PC-3 (cell line): ENCODE data around the gene HSH2D. TPM values are rescaled to one million over a fixed set of nuclear protein-coding genes. Genes with fewer than 3 reads are reported as not detected.

Experiments
- ATAC-seq: fragments of 200-7000 bp; cut with Tn5 transposase; 2 replicates; pipeline ENCODE4 v1.9.1; 2020; ENCODE audit warnings: mild to moderate bottlenecking, moderate library complexity
- BruUV-seq: library from RNA; stranded (reverse); fragments of 400-500 nt; replicated peaks from 2 replicates; lab custom pipeline; 2021; lab: Mats Ljungman, UMichigan
- CTCF ChIA-PET: fragments of 300-600 bp; sonication (Branson Sonifier 250); formaldehyde crosslinking; loops from one replicate; lab custom pipeline; 2022; ENCODE audit warnings: antibody characterized with exemption; lab: Charles Lee
- POLR2A ChIA-PET: fragments of 300-600 bp; sonication (Branson Sonifier 250); formaldehyde crosslinking; loops from one replicate; lab custom pipeline; 2022; ENCODE audit warnings: antibody characterized with exemption; ENCODE audit not compliant: unreplicated experiment; lab: Charles Lee
- DNase-seq: peaks from one replicate; pipeline ENCODE4 v3.0.0-alpha.2; 2015
- H2AFZ ChIP-seq: fragments of 300-600 bp; sonication (generic); 2 replicates; pipeline ENCODE4 v1.6.0; 2016; ENCODE audit warnings: antibody characterized with exemption, low read length
- H3F3A ChIP-seq: fragments of 300-600 bp; sonication (generic); one replicate; pipeline ENCODE4 v1.6.0; 2017; ENCODE audit warnings: antibody characterized with exemption, low read length, control low read depth, mild to moderate bottlenecking; ENCODE audit not compliant: unreplicated experiment
- H3K27ac ChIP-seq: fragments of 300-600 bp; sonication (generic); 2 replicates; pipeline ENCODE4 v1.5.1; 2016; ENCODE audit warnings: mild to moderate bottlenecking, low read length
- H3K27me3 ChIP-seq: fragments of 300-600 bp; sonication (generic); 2 replicates; pipeline ENCODE4 v1.6.1; 2016; ENCODE audit warnings: low read length, mixed read lengths
- H3K36me3 ChIP-seq: fragments of 300-600 bp; sonication (generic); 2 replicates; pipeline ENCODE4 v1.6.1; 2016; ENCODE audit warnings: low read depth, mixed run types, low read length, mixed read lengths
- H3K4me1 ChIP-seq: fragments of 300-600 bp; sonication (generic); 2 replicates; pipeline ENCODE4 v1.5.1; 2016; ENCODE audit warnings: low read length; ENCODE audit not compliant: insufficient read depth
- H3K4me2 ChIP-seq: fragments of 300-600 bp; sonication (generic); 2 replicates; pipeline ENCODE4 v1.6.0; 2016; ENCODE audit warnings: low read length
- H3K4me3 ChIP-seq: fragments of 300-600 bp; sonication (generic); 2 replicates; pipeline ENCODE4 v1.5.1; 2016; ENCODE audit warnings: mild to moderate bottlenecking, low read length, mixed read lengths
- H3K79me2 ChIP-seq: fragments of 300-600 bp; sonication (generic); 2 replicates; pipeline ENCODE4 v1.6.1; 2017; ENCODE audit warnings: low read length, mixed read lengths
- H3K9ac ChIP-seq: fragments of 300-600 bp; sonication (generic); 2 replicates; pipeline ENCODE4 v1.6.0; 2016; ENCODE audit warnings: mild to moderate bottlenecking, low read length
- H3K9me2 ChIP-seq: fragments of 300-600 bp; sonication (generic); replicated peaks from 2 replicates; pipeline ENCODE4 v1.6.1; 2016; ENCODE audit warnings: mixed run types, low read length, mixed read lengths
- H3K9me3 ChIP-seq: fragments of 300-600 bp; sonication (generic); 2 replicates; pipeline ENCODE4 v1.6.1; 2016; ENCODE audit warnings: low read length, mixed read lengths
- H4K20me1 ChIP-seq: fragments of 300-600 bp; sonication (generic); 2 replicates; pipeline ENCODE4 v1.6.1; 2016; ENCODE audit warnings: low read length, mixed read lengths
- EZH2 ChIP-seq: fragments of 300-600 bp; sonication (generic); IDR thresholded peaks from one replicate; pipeline ENCODE4 v1.6.1; 2017; ENCODE audit warnings: antibody characterized with exemption, mild to moderate bottlenecking, low read length; ENCODE audit not compliant: unreplicated experiment
- EZH2phosphoT487 ChIP-seq: fragments of 300-600 bp; sonication (generic); IDR thresholded peaks from 2 replicates; pipeline ENCODE4 v1.6.1; 2018; ENCODE audit warnings: mild to moderate bottlenecking, antibody characterized with exemption, low read length, borderline replicate concordance
- intact Hi-C: fragments of 100-400 bp; cut with micrococcal nuclease; formaldehyde crosslinking; loops from 2 replicates; pipeline ENCODE4 v1.9.0; 2023
- total RNA-seq: library from RNA; depleted of rRNA; stranded (reverse); fragments of >200 nt; gene quantifications from 2 replicates; pipeline ENCODE4 v1.2.3, GENCODE V29; 2014
- TF ChIP-seq, protein P1 (sequence below): fragments of 300-600 bp; sonication (generic); conservative IDR thresholded peaks from 2 replicates; pipeline ENCODE4 v1.5.1; 2017; ENCODE audit warnings: antibody characterized with exemption, low read depth, mild to moderate bottlenecking, low read length

Gene HSH2D
- total RNA-seq, 1 experiment from 2014 or later, result 14.5 TPM

DNA sequence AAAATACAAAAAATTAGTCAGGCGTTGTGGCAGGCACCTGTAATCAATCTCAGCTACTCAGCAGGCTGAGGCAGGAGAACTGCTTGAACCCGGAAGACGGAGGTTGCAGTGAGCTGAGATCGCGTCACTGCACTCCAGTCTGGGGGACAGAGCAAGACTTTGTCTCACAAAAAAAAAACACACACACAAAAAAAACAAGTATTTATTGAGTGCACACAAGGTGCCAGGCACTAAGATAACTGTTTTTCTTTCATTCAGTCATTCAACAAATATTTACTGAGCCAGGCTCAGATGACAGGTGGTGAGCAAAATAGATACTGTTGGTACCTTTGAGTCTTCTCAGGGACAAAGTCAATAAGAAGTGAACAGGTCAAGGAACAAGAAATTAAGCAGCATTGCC lies 23.6 kb downstream of the HSH2D start:
- Histone ChIP-seq H3K4me2 (no peak overlapping the region), H3K36me3 (no peaks in the 10 kb centered on the region), H3K27me3 (no peaks in the 10 kb centered on the region), H3K9me2 (no peaks in the 10 kb centered on the region), H2AFZ (no peak overlapping the region), H3K9me3 (no peaks in the 10 kb centered on the region), H3F3A (no peaks in the 10 kb centered on the region), H3K9ac (no peak overlapping the region), H3K4me3 (no peak overlapping the region), H3K79me2 (no peaks in the 10 kb centered on the region), H4K20me1 (no peaks in the 10 kb centered on the region), H3K4me1 (peaks cover 19% of the 10 kb centered on the region), H3K27ac (peak overlapping the region; percentile 49)
- POLR2A ChIA-PET, result no interaction called here
- intact Hi-C loops, result no loop called here
- ATAC-seq, result no peak
- no TSS peak for BruUV-seq
- CTCF ChIA-PET, result no interaction called here
- TF ChIP-seq EZH2 (no peak), EZH2phosphoT487 (no peak)
- TF ChIP-seq, protein P1, sequence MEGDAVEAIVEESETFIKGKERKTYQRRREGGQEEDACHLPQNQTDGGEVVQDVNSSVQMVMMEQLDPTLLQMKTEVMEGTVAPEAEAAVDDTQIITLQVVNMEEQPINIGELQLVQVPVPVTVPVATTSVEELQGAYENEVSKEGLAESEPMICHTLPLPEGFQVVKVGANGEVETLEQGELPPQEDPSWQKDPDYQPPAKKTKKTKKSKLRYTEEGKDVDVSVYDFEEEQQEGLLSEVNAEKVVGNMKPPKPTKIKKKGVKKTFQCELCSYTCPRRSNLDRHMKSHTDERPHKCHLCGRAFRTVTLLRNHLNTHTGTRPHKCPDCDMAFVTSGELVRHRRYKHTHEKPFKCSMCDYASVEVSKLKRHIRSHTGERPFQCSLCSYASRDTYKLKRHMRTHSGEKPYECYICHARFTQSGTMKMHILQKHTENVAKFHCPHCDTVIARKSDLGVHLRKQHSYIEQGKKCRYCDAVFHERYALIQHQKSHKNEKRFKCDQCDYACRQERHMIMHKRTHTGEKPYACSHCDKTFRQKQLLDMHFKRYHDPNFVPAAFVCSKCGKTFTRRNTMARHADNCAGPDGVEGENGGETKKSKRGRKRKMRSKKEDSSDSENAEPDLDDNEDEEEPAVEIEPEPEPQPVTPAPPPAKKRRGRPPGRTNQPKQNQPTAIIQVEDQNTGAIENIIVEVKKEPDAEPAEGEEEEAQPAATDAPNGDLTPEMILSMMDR, result no peak
- DNase-seq, result peak; percentile 59

- ChIA-PET POLR2A (interaction anchor here (0.7 kb wide), 1 partner anchor 101 kb away, joined by 5 read pairs; no protein-coding TSS in a partner anchor), CTCF (no interaction called here)
- H3K9me3 ChIP-seq, result no peaks in the 10 kb centered on the region
- no peaks in the 10 kb centered on the region for H3F3A ChIP-seq
- intact Hi-C loops, result no loop called here
- no peak overlapping the region for H3K4me2 ChIP-seq
- H3K36me3 ChIP-seq, result no peaks in the 10 kb centered on the region
- H2AFZ ChIP-seq, result no peak overlapping the region
- no TSS peak for BruUV-seq
- peaks cover 24% of the 10 kb centered on the region for H3K4me1 ChIP-seq
- H3K27me3 ChIP-seq, result no peaks in the 10 kb centered on the region
- no peaks in the 10 kb centered on the region for H3K9me2 ChIP-seq
- H3K79me2 ChIP-seq, result no peaks in the 10 kb centered on the region
- H3K9ac ChIP-seq, result no peak overlapping the region
- ATAC-seq, result peak; percentile 71
- DNase-seq, result peak; percentile 61
- no peaks in the 10 kb centered on the region for H4K20me1 ChIP-seq
- H3K27ac ChIP-seq, result peak overlapping the region; percentile 59
- TF ChIP-seq EZH2 (no peak), EZH2phosphoT487 (no peak)
- TF ChIP-seq, protein P1, result no peak
- no peak overlapping the region for H3K4me3 ChIP-seq
Observed at GRCh38 chr19:16168465-16169081, 25.1 kb downstream of the HSH2D start.

- BruUV-seq, result no TSS peak
- Histone ChIP-seq H3K4me2 (no peak overlapping the region), H2AFZ (no peak overlapping the region), H3F3A (no peaks in the 10 kb centered on the region), H3K27ac (no peak overlapping the region), H3K9me3 (no peaks in the 10 kb centered on the region), H3K36me3 (no peaks in the 10 kb centered on the region), H3K4me3 (no peak overlapping the region), H3K79me2 (no peaks in the 10 kb centered on the region), H4K20me1 (no peaks in the 10 kb centered on the region), H3K4me1 (peaks cover 24% of the 10 kb centered on the region), H3K9ac (no peak overlapping the region), H3K9me2 (no peaks in the 10 kb centered on the region), H3K27me3 (no peaks in the 10 kb centered on the region)
- intact Hi-C loops, result no loop called here
- TF ChIP-seq EZH2 (no peak), EZH2phosphoT487 (no peak)
- TF ChIP-seq, protein P1, result no peak
- CTCF ChIA-PET, result no interaction called here
- DNase-seq, result no peak
- POLR2A ChIA-PET, result no interaction called here
- no peak for ATAC-seq
Observed at GRCh38 chr19:16170134-16170533, 26.6 kb downstream of the HSH2D start.
